ENCODE data around the gene STEAP2. TPM values are rescaled to one million over a fixed set of nuclear protein-coding genes. Genes with fewer than 3 reads are reported as not detected.

Gene STEAP2
- total and polyA plus RNA-seq, 2 of the 4 experiments (the other 2 are of a cell fraction), result 1.8 to 3.9 TPM

DNA sequence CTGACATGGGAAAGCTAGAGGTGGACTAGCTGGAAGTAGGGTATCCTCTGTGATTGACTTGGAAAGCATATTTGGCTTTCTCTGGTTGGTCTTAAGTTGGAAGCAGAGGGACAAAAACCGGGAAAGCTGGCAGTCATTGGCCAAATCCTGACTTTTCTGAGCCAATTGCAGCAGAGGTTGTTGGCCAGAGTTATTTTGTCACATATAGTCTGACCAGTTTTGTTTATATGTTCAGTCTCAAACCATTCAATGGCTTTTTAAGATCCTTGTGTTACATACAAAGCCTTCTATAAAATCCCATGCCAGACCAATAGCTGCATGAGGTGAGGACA is 39.7 kb downstream of the STEAP2 start:
- ChIA-PET POLR2A (ENCODE audit: unreplicated experiment) (no interaction called here), CTCF (interaction anchor here (0.7 to 1.2 kb wide), 2 partner anchors 12 to 40 kb away, joined by 5 read pairs; partner anchors contain the start of gene STEAP2)
- Histone ChIP-seq H2BK15ac (ENCODE audit: low read depth, low read length) (no peak overlapping the region; the same call in 2 of the 3 replicates), H2AFZ (replicated peaks; ENCODE audit: low read length, poor library complexity) (no peak overlapping the region), H3K27ac (ENCODE audit: insufficient read depth, low read length) (no peak overlapping the region), H4K20me1 (ENCODE audit: insufficient read depth, low read length) (no peaks in the 10 kb centered on the region), H3K79me1 (ENCODE audit: low read depth in 1 of 2, low read length in 2 of 2) (no peaks in the 10 kb centered on the region), H3K9me3 (ENCODE audit: control insufficient read depth, insufficient read depth, low read length) (no peaks in the 10 kb centered on the region), H3K4me3 (ENCODE audit: insufficient read depth, low read depth, low read length) (no peak overlapping the region), H4K91ac (ENCODE audit: insufficient read depth, low read depth, low read length) (no peak overlapping the region), H3K56ac (ENCODE audit: extremely low read depth, insufficient read depth, low read length) (no peak overlapping the region), H2AK9ac (replicated peaks; ENCODE audit: low read depth, low read length, poor library complexity) (no peak overlapping the region), H3K36me3 (ENCODE audit: control insufficient read depth, insufficient read depth, low read length) (no peaks in the 10 kb centered on the region), H3K9me1 (ENCODE audit: insufficient read depth, low read length) (no peaks in the 10 kb centered on the region), H3K23ac (ENCODE audit: low read depth, low read length) (no peak overlapping the region), H4K5ac (ENCODE audit: low read depth, low read length) (no peak overlapping the region), H3K9ac (ENCODE audit: low read depth, low read length) (no peak overlapping the region), H2BK20ac (ENCODE audit: low read depth, low read length) (no peak overlapping the region), H2BK5ac (ENCODE audit: low read depth, low read length, poor library complexity, severe bottlenecking) (no peak overlapping the region), H3K4ac (ENCODE audit: low read depth, low read length) (no peak overlapping the region), H3K14ac (replicated peaks; ENCODE audit: low read depth, low read length) (no peak overlapping the region), H3K4me1 (ENCODE audit: control insufficient read depth, insufficient read depth, low read length) (no peaks in the 10 kb centered on the region; the same call in 1 of the 2 replicates), H3K4me2 (ENCODE audit: low read depth, low read length) (no peak overlapping the region), H2BK120ac (ENCODE audit: low read depth, low read length) (no peak overlapping the region), H4K8ac (ENCODE audit: low read depth in 2 of 2, low read length in 2 of 2) (no peak overlapping the region), H3K27me3 (ENCODE audit: control insufficient read depth, insufficient read depth, low read length) (no peaks in the 10 kb centered on the region; the same call in 1 of the 2 replicates), H3K18ac (ENCODE audit: low read depth, low read length) (no peak overlapping the region), H2AK5ac (ENCODE audit: low read depth, low read length) (no peak overlapping the region)
- intact Hi-C loops (cut with micrococcal nuclease), result no loop called here
- in situ Hi-C loops (cut with MboI; ENCODE audit: low sequenced_read_pairs), result no loop called here
- no TSS peak for BruUV-seq (replicated peaks)
- ATAC-seq (ENCODE audit: low read depth) (no peak), DNase-seq (no peak)
- dilution Hi-C loops (cut with HindIII; ENCODE audit: low sequenced_read_pairs, unreplicated experiment), result no loop called here
- WGBS, 2 experiments (ENCODE audit: extremely low coverage in 2 of 2, insufficient read length in 1 of 2), result no CpG with 5 or more reads among the region's 1 CpG
- TF ChIP-seq MAFK (IDR thresholded peaks at IDR 0.05; ENCODE audit: low read depth, low read length) (no peak), CHD1 (IDR thresholded peaks at IDR 0.05; ENCODE audit: low read depth, low read length) (no peak), NFE2L2 (IDR thresholded peaks at IDR 0.05; ENCODE audit: low read depth, low read length) (no peak), POLR2A (IDR thresholded peaks at IDR 0.05; ENCODE audit: low read depth, low read length) (no peak), USF2 (IDR thresholded peaks at IDR 0.05; ENCODE audit: low read depth, low read length) (no peak), RCOR1 (IDR thresholded peaks at IDR 0.05; ENCODE audit: insufficient replicate concordance, low read length) (no peak), CEBPB (IDR thresholded peaks at IDR 0.05; ENCODE audit: low read depth, low read length) (no peak), ELK1 (IDR thresholded peaks at IDR 0.05; ENCODE audit: borderline replicate concordance, low read depth, low read length) (no peak), FOS (IDR thresholded peaks at IDR 0.05; ENCODE audit: low read depth, low read length) (no peak), RAD21 (IDR thresholded peaks at IDR 0.05; ENCODE audit: low read length) (no peak), CTCF (conservative IDR thresholded peaks at IDR 0.05; ENCODE audit: low read depth, low read length) (no peak), MAZ (IDR thresholded peaks at IDR 0.05; ENCODE audit: borderline replicate concordance, low read depth, low read length) (no peak), SMC3 (IDR thresholded peaks at IDR 0.05; ENCODE audit: low read depth, low read length) (no peak), BHLHE40 (IDR thresholded peaks at IDR 0.05; ENCODE audit: low read depth, low read length) (no peak), MXI1 (IDR thresholded peaks at IDR 0.05; ENCODE audit: borderline replicate concordance, low read depth, low read length) (no peak)

Measured in IMR-90 (cell line).